KMS-11 (cell line): ENCODE data around the gene GRHL1.

Experiments used
- H2AFZ ChIP-seq: fragments of 200-600 bp; sonication (generic); 2 replicates; pipeline ENCODE4 v1.6.1; 2016; ENCODE audit warnings: antibody characterized with exemption, mixed run types, low read depth
- H3K27ac ChIP-seq: fragments of 200-600 bp; sonication (generic); 2 replicates; pipeline ENCODE4 v1.6.1; 2016; ENCODE audit warnings: mild to moderate bottlenecking, mixed run types
- H3K27me3 ChIP-seq: fragments of 200-600 bp; sonication (generic); 2 replicates; pipeline ENCODE4 v1.6.1; 2017; ENCODE audit warnings: mild to moderate bottlenecking, low read depth, mixed run types, moderate library complexity; ENCODE audit not compliant: insufficient read depth
- H3K36me3 ChIP-seq: fragments of 200-600 bp; sonication (generic); 2 replicates; pipeline ENCODE4 v1.6.1; 2017; ENCODE audit warnings: mild to moderate bottlenecking, mixed run types; ENCODE audit not compliant: insufficient read depth
- H3K4me1 ChIP-seq: fragments of 200-600 bp; sonication (generic); 2 replicates; pipeline ENCODE4 v1.6.1; 2016; ENCODE audit warnings: mild to moderate bottlenecking, low read depth, mixed run types; ENCODE audit not compliant: poor library complexity, severe bottlenecking
- H3K4me2 ChIP-seq: fragments of 200-600 bp; sonication (generic); 2 replicates; pipeline ENCODE4 v1.7.0; 2016; ENCODE audit warnings: mild to moderate bottlenecking, mixed run types
- H3K4me3 ChIP-seq: fragments of 200-600 bp; sonication (generic); IDR thresholded peaks from 2 replicates; pipeline ENCODE4 v1.6.1; 2017; ENCODE audit warnings: low read depth, low read length, mixed read lengths; ENCODE audit not compliant: insufficient read depth
- H3K79me2 ChIP-seq: fragments of 200-600 bp; sonication (generic); 2 replicates; pipeline ENCODE4 v1.6.1; 2016; ENCODE audit warnings: low read depth, mixed run types; ENCODE audit not compliant: insufficient read depth
- H3K9ac ChIP-seq: fragments of 200-600 bp; sonication (generic); 2 replicates; pipeline ENCODE4 v1.6.1; 2016; ENCODE audit warnings: mild to moderate bottlenecking, mixed run types
- H4K20me1 ChIP-seq: fragments of 200-600 bp; sonication (generic); 2 replicates; pipeline ENCODE4 v1.6.1; 2016; ENCODE audit warnings: mild to moderate bottlenecking, mixed run types; ENCODE audit not compliant: insufficient read depth
- TF ChIP-seq, protein P1 (sequence below): fragments of 200-600 bp; sonication (generic); conservative IDR thresholded peaks from 2 replicates; pipeline ENCODE4 v1.6.1; 2017; ENCODE audit warnings: low read depth, mild to moderate bottlenecking, antibody characterized with exemption, low read length, moderate library complexity, mixed read lengths

The GRHL1 gene

DNA sequence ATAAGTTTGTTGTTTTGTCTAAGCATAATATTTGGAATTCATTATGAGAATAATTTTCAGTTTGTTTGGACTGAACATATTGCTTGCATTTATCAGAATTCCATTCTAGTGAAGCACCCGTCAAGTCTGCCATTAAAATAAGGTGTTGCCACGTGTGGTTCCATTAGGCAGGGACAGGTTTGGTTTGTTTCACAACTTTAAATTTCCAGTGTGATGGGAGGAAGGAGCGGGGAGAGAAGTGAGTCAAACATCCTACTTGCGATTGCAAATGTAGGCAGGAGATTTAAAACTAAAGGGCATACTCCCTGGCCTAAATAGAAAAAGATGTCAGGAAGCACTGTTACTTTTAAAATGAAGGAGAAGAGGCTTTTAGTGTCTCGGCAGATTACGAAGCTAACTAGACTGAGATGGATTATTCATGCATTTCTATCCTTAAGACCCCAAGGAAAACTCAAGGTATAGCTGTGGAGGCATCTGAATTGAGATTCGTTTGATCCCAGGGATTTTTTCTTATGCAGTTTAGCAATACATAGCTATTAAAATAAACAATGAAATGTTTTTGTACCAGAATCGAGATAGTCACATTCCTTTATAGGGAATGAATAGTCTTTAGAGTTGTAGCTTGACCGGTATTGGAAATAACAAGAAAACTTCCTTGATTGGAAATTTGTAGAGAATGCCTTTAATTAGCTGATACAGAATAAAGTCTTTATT is 19.8 kb downstream of the GRHL1 start:
- no peaks in the 10 kb centered on the region for H3K4me1 ChIP-seq
- no peak overlapping the region for H3K9ac ChIP-seq
- no peak overlapping the region for H3K4me3 ChIP-seq
- no peaks in the 10 kb centered on the region for H4K20me1 ChIP-seq
- H3K36me3 ChIP-seq, result no peaks in the 10 kb centered on the region
- no peaks in the 10 kb centered on the region for H3K27me3 ChIP-seq
- H3K4me2 ChIP-seq, result no peak overlapping the region
- TF ChIP-seq, protein P1, sequence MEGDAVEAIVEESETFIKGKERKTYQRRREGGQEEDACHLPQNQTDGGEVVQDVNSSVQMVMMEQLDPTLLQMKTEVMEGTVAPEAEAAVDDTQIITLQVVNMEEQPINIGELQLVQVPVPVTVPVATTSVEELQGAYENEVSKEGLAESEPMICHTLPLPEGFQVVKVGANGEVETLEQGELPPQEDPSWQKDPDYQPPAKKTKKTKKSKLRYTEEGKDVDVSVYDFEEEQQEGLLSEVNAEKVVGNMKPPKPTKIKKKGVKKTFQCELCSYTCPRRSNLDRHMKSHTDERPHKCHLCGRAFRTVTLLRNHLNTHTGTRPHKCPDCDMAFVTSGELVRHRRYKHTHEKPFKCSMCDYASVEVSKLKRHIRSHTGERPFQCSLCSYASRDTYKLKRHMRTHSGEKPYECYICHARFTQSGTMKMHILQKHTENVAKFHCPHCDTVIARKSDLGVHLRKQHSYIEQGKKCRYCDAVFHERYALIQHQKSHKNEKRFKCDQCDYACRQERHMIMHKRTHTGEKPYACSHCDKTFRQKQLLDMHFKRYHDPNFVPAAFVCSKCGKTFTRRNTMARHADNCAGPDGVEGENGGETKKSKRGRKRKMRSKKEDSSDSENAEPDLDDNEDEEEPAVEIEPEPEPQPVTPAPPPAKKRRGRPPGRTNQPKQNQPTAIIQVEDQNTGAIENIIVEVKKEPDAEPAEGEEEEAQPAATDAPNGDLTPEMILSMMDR, result no peak
- no peak overlapping the region for H2AFZ ChIP-seq
- no peaks in the 10 kb centered on the region for H3K79me2 ChIP-seq
- no peak overlapping the region for H3K27ac ChIP-seq

DNA sequence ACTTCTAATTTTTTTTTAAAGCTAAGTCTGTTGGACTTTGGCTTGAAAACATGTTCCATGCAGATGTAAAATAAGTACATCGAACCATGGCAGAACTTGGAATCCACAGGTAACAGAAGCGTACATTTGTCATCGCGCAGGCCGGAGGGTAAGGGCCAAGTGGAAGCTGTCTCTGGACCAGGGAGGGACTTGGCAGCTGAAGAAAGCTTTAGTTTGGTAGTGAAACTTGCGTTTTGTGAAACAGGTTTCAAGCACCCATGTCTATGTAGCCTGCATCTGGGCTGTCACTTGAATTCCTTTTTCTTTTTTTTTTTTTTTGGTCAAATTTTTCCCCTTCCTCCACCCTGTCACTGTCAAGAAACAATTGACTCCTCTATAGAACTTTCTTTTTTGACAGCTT is 20.4 kb downstream of the GRHL1 start:
- no peaks in the 10 kb centered on the region for H3K4me1 ChIP-seq
- TF ChIP-seq, protein P1, result no peak
- no peak overlapping the region for H2AFZ ChIP-seq
- H3K9ac ChIP-seq, result no peak overlapping the region
- no peaks in the 10 kb centered on the region for H4K20me1 ChIP-seq
- no peak overlapping the region for H3K27ac ChIP-seq
- no peaks in the 10 kb centered on the region for H3K27me3 ChIP-seq
- no peak overlapping the region for H3K4me2 ChIP-seq
- H3K79me2 ChIP-seq, result no peaks in the 10 kb centered on the region
- H3K36me3 ChIP-seq, result no peaks in the 10 kb centered on the region
- H3K4me3 ChIP-seq, result no peak overlapping the region

DNA sequence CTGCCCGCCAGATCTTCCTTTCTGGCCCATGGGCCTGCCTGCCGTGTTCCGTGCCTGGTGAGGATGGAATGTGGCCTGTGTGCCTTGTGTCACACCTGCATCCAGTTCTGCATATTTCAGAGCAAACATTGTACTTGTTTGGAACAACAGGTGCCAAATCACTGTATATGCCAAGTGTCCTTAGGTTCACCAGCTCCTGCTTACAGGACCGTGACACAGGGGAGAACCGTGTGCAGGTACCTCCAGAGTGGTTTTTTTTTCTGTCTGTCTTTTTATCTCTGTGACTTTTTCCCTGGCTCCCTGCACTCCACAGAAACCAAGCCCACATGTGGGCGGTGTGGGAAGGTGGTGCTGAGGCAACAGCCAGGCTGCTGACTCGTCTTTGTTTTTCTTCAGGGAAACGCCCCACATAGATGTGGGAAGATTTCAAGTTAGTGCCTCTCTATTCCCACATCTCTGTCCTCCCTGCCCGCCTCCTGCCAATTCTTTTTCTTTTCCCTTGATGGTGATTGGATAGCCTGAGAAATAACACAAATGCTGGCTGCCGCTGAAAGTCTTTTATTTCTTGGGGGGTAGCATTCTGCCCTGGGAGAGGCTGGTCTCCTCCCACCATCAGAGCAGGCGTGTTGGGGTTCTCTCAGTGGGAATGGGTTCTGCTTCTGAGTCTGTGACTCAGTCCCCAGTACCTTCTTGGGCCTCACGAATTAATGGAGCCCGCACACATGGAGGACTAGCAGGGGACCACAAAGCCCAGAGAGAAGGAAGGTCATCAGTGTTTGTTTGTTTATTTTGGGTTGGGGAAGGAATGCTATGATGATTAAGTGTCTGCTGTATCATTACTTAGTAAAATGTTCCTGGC is 21.4 kb downstream of the GRHL1 start:
- H3K4me1 ChIP-seq, result no peaks in the 10 kb centered on the region
- TF ChIP-seq, protein P1, result no peak
- no peak overlapping the region for H2AFZ ChIP-seq
- no peak overlapping the region for H3K4me2 ChIP-seq
- H3K27me3 ChIP-seq, result no peaks in the 10 kb centered on the region
- no peaks in the 10 kb centered on the region for H3K79me2 ChIP-seq
- H3K9ac ChIP-seq, result no peak overlapping the region
- H3K4me3 ChIP-seq, result no peak overlapping the region
- H3K27ac ChIP-seq, result no peak overlapping the region
- H3K36me3 ChIP-seq, result no peaks in the 10 kb centered on the region
- H4K20me1 ChIP-seq, result no peaks in the 10 kb centered on the region

DNA sequence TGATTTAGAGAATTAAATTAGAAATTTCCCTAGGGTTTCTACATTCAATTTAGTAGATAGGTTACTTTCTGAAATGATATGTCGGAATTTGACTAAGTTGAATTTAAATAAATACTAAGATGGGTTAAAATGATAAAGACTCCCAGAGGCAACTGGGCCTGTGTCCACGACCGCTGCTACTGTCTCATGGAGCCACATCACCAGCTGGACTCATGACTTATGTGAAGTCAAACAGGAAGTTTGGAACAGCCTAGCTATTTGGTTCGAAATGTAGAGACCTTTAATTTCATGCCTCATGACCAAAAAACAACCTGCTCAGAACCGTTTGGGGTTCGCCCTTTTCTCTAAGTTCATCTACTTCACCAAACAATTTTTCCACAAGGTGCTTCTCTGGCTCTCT is 22.2 kb downstream of the GRHL1 start:
- H3K4me1 ChIP-seq, result no peaks in the 10 kb centered on the region

More for the DNA sequence above, 22.2 kb downstream of the GRHL1 start:
- H3K4me3 ChIP-seq, result no peak overlapping the region
- TF ChIP-seq, protein P1, result no peak
- no peaks in the 10 kb centered on the region for H4K20me1 ChIP-seq
- H3K27me3 ChIP-seq, result no peaks in the 10 kb centered on the region
- no peak overlapping the region for H2AFZ ChIP-seq
- H3K36me3 ChIP-seq, result no peaks in the 10 kb centered on the region
- no peak overlapping the region for H3K27ac ChIP-seq
- no peak overlapping the region for H3K4me2 ChIP-seq
- H3K9ac ChIP-seq, result no peak overlapping the region
- no peaks in the 10 kb centered on the region for H3K79me2 ChIP-seq
